Loucy (cell line): Measurements from ENCODE around the gene PTGR2.
"Not testable (repeated sequence)": the region's sequence is repeated elsewhere in the genome, so short reads cannot be mapped to it uniquely, and the experiment has no call there.

Experiments
- H2AFZ ChIP-seq: fragments of 200-600 bp; sonication (generic); 2 replicates; pipeline ENCODE4 v1.6.0; 2016; ENCODE audit warnings: antibody characterized with exemption, mild to moderate bottlenecking, low read length, moderate library complexity
- H3F3A ChIP-seq: fragments of 200-600 bp; 2 replicates; pipeline ENCODE4 v1.6.0; 2016; ENCODE audit warnings: antibody characterized with exemption, low read depth, mild to moderate bottlenecking
- H3K27me3 ChIP-seq: fragments of 200-600 bp; sonication (generic); 2 replicates; pipeline ENCODE4 v1.6.1; 2014; ENCODE audit warnings: low read length, mild to moderate bottlenecking; ENCODE audit not compliant: insufficient read depth, poor library complexity, severe bottlenecking
- H3K36me3 ChIP-seq: fragments of 200-600 bp; sonication (generic); 2 replicates; pipeline ENCODE4 v1.6.1; 2016; ENCODE audit warnings: low read length; ENCODE audit not compliant: insufficient read depth
- H3K4me1 ChIP-seq: fragments of 200-600 bp; sonication (generic); 2 replicates; pipeline ENCODE4 v1.5.1; 2014; ENCODE audit warnings: low read length, mild to moderate bottlenecking; ENCODE audit not compliant: insufficient read depth, poor library complexity, severe bottlenecking
- H3K4me2 ChIP-seq: fragments of 200-600 bp; sonication (generic); 2 replicates; pipeline ENCODE4 v1.6.0; 2014; ENCODE audit warnings: antibody characterized with exemption, low read length, low read depth, mild to moderate bottlenecking; ENCODE audit not compliant: poor library complexity, severe bottlenecking
- H3K4me3 ChIP-seq: fragments of 200-600 bp; sonication (generic); 2 replicates; pipeline ENCODE4 v1.5.1; 2014; ENCODE audit warnings: low read length, mild to moderate bottlenecking, mixed read lengths; ENCODE audit not compliant: poor library complexity, severe bottlenecking
- H3K79me2 ChIP-seq: fragments of 200-600 bp; sonication (generic); 2 replicates; pipeline ENCODE4 v1.6.1; 2014; ENCODE audit warnings: low read length; ENCODE audit not compliant: insufficient read depth
- H3K9ac ChIP-seq: fragments of 200-600 bp; sonication (generic); 2 replicates; pipeline ENCODE4 v1.6.0; 2014; ENCODE audit warnings: mild to moderate bottlenecking, low read depth, low read length, moderate library complexity; ENCODE audit not compliant: poor library complexity, severe bottlenecking
- H3K9me2 ChIP-seq: fragments of 200-600 bp; sonication (generic); replicated peaks from 2 replicates; pipeline ENCODE4 v1.6.1; 2016; ENCODE audit warnings: low read depth, low read length, mixed read lengths
- H3K9me3 ChIP-seq: fragments of 200-600 bp; sonication (generic); 2 replicates; pipeline ENCODE4 v1.6.1; 2014; ENCODE audit warnings: mild to moderate bottlenecking, antibody characterized with exemption, low read length, low read depth; ENCODE audit not compliant: insufficient read depth
- H4K20me1 ChIP-seq: fragments of 200-600 bp; sonication (generic); 2 replicates; pipeline ENCODE4 v1.6.0; 2014; ENCODE audit warnings: antibody characterized with exemption, low read length, mild to moderate bottlenecking; ENCODE audit not compliant: insufficient read depth, poor library complexity, severe bottlenecking
- CTCF ChIP-seq: fragments of 200-600 bp; sonication (generic); conservative IDR thresholded peaks from 2 replicates; pipeline ENCODE4 v1.5.1; 2014; ENCODE audit warnings: mild to moderate bottlenecking, antibody characterized with exemption, low read length
- EZH2phosphoT487 ChIP-seq: fragments of 200-600 bp; IDR thresholded peaks from 2 replicates; pipeline ENCODE4 v1.6.1; 2018; ENCODE audit warnings: antibody characterized with exemption, mild to moderate bottlenecking, moderate library complexity, borderline replicate concordance

The PTGR2 gene

DNA sequence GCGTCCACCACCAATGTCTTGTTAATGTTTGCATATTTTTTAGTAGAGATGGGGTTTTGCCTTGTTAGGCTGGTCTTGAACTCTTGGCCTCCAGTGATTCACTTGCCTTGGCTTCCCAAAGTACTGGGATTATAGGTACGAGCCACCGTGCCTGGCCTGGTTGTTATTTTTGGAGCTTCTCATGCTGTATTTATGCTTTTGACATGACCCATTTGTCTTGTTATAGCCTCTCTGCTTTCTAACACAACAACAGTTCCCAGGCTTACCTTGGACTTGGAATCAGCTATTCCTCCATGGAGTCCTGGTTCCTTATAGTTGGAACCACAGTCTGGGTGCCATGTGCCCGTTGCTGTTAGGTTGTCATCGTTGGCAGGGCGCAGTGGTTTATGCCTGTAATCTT is 64.7 kb downstream of the PTGR2 start:
- TF ChIP-seq CTCF (no peak), EZH2phosphoT487 (no peak)
- peaks cover 10% of the 10 kb centered on the region; the same call in 1 of the 2 replicates for H3K79me2 ChIP-seq
- no peak overlapping the region for H3K4me3 ChIP-seq
- H4K20me1 ChIP-seq, result peaks cover 3% of the 10 kb centered on the region
- H3K4me1 ChIP-seq, result no peaks in the 10 kb centered on the region
- H2AFZ ChIP-seq, result no peak overlapping the region
- peaks cover 64% of the 10 kb centered on the region for H3K36me3 ChIP-seq
- H3K4me2 ChIP-seq, result no peak overlapping the region
- no peaks in the 10 kb centered on the region for H3K27me3 ChIP-seq
- no peaks in the 10 kb centered on the region for H3K9me3 ChIP-seq
- H3F3A ChIP-seq, result no peaks in the 10 kb centered on the region
- H3K9me2 ChIP-seq, result no peaks in the 10 kb centered on the region
- H3K9ac ChIP-seq, result no peak overlapping the region

DNA sequence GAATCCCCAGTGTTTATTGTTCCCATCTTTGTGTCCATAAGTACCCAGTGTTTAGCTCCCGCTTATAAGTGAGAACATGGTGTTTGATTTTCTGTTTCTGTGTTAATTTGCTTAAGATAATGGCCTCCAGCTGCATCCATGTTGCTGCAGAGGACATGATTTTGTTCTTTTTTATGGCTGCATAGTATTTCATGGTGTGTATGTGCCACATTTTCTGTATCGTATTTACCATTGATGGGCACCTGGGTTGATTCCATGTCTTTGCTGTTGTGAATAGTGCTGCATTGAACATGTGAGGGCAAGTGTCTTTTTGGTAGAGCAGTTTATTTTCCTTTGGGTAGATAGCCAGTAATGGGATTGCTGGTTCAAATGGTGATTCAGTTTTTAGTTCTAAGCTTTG is 67.8 kb downstream of the PTGR2 start:
- H4K20me1 ChIP-seq, H3K4me1 ChIP-seq, H3K9ac ChIP-seq, H3K27me3 ChIP-seq, H3K9me3 ChIP-seq, H3K4me2 ChIP-seq, H3F3A ChIP-seq, H2AFZ ChIP-seq, H3K79me2 ChIP-seq, H3K4me3 ChIP-seq, H3K9me2 ChIP-seq: not testable (repeated sequence)
- H3K36me3 ChIP-seq, result peaks cover 70% of the 10 kb centered on the region

DNA sequence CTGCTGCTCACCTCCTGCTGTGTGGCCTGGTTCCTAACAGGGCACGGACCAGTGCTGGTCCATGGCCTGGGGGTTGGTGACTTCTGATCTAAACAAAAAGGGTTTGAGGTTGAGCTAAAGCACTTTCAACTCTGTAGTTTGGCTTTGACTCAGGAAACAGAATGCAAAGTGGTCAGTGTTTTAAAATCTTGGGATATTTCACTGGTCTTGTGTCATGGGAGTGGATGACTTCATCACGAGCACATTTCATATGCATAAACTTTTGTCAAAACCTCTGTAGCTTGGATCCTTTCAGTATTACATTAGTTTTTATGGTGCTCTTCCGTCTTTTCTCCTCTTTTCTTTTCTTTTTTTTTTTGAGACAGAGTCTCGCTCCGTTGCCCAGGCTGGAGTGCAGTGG is 72.7 kb downstream of the PTGR2 start:
- H3F3A ChIP-seq, result no peaks in the 10 kb centered on the region
- TF ChIP-seq CTCF (no peak), EZH2phosphoT487 (no peak)
- no peaks in the 10 kb centered on the region for H3K79me2 ChIP-seq
- no peaks in the 10 kb centered on the region for H3K9me3 ChIP-seq
- no peak overlapping the region for H3K9ac ChIP-seq
- no peaks in the 10 kb centered on the region for H3K27me3 ChIP-seq
- no peaks in the 10 kb centered on the region for H3K9me2 ChIP-seq
- H3K4me2 ChIP-seq, result no peak overlapping the region
- H3K4me3 ChIP-seq, result no peak overlapping the region
- H3K36me3 ChIP-seq, result peaks cover 96% of the 10 kb centered on the region
- H2AFZ ChIP-seq, result no peak overlapping the region
- H3K4me1 ChIP-seq, result no peaks in the 10 kb centered on the region
- peaks cover 3% of the 10 kb centered on the region for H4K20me1 ChIP-seq
